Amygdala (tissue), 56 donors: ENCODE measurements around the gene PPEF1.
"Not testable (repeated sequence)": the region's sequence is repeated elsewhere in the genome, so short reads cannot be mapped to it uniquely, and the experiment has no call there.

ENCODE experiments used
- DNase-seq, 56 donors: peaks; one replicate each; lab custom pipeline; 2025; lab: John Stamatoyannopoulos, UW

The PPEF1 gene

DNA sequence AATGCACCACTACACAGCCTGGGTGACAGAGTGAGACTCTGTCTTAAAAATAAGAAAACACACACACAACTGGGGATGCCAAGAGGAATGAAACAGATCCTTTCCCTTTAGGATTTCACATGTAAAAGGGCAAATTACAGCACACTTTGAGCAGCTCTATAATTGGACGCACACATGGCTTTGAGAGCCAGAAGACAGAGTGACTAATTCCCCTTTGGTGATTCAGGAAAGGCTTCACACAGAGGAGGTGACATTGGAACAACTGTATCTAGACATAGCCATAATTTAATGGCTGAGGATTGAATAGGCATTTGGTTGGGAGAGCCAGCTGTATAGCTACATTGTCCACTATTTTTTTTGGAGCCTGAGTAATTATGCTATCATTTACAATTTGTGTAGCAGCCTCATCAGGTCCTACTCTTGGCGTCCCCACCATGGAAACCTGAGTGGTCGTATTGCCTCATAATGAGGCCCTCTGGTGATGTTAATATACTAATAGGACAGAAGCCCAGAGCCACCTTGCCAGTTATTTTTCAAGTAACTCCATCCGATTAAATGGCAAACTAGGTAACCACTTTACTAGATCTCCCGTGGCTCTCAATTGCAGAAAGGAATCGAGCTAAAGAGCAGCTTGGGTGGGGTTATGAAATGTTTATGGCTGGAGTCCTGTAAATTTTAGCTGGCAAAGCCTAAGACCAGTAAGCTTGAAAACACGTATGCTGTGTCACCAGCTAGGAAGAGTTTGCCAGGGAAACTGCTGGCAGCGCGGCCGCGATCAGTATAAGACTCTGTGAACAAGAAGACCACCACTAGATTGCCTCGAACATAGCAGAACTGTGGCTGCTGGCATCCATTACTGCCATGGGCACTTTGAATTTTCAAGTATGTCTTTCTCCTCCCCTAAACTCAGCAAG is 8.5 kb upstream of the PPEF1 start:
- DNase-seq: no peak

DNA sequence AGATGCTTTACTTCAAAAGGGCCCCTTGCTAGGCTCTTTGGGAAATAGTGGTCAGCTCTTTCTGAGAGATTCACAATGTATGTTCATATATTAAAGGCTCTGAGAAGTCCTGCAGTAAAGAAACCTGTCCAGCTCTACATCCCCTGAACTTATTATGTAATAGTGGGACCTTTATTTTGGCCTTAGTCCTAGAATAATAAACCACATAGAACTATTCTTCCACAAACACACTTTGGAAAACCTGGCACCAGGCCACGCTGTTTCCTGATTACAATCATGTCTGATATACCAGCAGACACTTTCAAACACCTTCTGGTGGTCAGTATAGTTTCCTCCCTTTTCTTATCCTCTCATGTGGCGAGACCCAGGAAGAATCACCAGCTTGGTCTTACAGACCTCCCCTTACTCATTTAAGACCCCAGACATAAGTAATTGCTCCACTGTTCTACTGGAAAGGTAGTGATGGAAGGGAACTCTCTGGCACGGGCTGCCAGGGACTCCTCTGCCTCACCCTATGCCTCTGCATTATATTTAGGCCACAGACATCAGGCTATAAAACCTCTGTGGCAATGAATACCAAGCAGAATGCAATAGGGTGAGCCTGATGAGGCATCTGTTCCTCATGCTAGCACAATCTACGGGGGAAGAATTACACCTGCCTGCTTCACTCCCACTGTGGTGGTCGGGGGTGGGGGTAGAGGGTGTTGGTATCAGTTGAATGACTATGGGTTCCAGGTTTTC is 5.7 kb upstream of the PPEF1 start:
- no peak for DNase-seq

DNA sequence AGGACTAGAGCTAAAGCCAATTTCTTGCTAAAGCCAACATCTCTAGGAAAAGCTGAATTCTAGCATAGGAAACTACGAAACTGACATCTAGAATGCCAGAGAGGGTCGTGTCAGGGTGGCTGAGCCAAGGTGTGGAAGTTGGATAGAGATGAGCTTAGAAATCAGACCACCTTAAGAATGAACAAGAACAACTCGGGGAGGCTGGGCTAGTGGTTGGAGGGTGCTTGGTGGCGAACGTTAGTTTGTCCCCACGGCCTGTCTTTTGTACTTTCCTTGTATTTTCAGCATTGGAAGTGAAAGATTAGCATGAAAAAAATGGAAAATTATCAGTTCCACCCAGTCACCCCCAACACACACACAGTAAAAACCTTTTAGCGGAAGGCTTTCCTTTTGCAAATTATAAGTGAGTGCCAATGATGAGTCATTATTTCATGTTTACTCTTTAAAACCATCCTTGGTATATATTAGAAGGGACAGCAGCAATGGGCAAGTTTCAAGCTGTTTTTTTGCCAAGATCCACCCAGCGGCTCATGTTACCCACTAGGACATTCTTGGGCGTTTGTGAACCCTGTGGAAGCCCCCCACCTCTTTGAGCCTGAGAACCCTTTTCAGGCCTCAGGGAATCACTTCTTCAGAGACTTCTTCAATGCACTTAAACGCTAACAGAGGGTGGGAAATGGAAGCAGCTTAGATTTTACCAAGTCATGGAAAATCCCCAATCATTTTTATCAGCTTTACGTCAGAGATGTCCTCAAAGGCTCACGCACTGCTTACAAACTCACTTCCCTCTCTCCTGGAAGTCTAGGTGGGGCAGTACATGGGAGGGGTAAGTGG is 4.9 kb upstream of the PPEF1 start:
- DNase-seq: no peak

DNA sequence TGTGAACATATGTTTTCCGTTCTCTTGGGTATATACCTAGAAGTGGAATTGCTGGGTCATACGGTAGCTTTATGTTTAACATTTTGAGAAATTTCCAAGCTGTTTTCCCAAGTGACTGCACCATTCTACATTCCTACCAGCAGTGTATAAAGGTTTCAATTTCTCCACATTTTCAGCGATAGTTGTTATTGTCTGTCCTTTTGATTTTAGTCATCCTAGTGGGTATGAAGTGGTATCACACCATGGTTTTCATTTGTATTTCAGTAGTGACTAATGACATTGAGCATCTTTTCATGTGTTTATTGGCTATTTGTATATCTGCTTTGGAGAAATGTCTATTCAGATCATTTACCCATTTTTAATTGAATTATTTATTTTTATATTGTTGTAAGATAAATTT is 2.4 kb downstream of the PPEF1 start:
- DNase-seq: no peak

DNA sequence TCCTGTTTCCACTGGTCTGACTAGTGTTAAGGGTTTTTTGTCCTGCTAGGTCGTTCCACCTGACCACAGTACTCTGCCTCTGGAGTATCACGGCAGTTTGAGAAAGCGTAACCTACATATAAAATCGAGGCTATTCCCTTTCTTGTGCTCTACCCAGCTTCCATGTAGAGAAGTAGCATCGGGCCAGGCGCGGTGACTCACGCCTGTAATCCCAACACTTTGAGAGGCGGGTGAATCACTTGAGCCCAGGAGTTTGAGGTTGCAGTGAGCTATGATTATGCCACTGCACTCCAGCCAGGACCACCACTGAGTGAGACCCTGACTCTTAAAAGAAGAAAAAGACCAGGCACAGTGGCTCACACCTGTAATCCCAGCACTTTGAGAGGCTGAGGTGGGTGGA is 7.5 kb downstream of the PPEF1 start:
- DNase-seq: no peak

DNA sequence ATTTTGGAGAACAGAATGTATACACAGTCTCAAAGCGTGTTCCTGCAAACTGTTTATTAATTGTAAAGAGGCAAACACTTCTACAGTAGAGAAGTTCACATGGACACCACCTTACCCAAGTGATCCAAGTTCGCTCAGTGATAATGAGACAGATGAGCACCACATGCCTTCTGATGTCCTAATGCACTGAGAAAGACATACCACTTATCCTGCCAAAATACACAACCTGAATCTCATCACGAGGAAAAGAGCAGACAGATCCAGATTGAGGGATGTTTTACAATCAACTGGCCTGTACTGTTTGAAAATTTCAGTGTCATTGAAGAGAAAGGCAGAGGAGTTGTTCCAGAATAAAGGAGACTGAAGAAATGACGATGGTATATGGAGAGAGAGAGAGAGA is 12.4 kb downstream of the PPEF1 start:
- DNase-seq: no peak

DNA sequence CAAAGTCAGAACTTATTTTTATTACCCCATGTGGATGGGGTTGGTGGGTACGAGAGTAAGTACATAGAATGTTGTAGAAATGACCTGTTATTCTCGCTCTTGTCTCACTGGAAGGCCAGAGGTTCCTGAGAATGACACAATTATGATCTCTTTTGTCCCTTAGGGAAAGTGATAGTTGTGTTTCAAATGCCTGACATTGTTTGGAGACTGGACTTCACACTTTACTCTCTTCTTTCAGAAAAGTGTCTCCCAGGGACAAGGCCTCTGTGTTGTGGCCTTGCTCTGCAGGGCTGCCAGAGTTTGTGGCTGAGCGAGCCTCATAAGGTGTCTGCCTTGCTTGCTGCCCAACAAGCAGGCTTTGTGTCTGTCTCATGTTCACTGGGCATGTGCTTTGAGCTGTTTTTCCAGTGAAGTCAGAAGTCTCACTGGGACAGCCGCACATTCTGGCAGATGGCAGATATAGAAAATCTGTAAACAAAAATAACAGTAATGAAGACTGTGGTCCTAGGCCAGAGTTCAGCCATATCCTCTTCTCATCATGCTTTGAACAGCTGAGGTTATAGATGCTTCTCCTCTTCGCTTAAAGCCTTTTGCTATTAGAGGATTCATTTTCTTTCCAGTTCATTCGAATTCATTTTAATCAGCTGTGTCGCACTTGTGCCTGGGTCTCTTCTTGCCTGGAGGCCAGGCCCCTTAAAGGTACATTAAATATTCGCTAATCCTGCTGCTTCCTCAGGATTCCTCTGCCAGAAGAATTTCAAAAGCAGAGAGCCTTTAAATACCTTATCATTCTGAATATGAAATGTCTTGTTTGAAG is 14.4 kb downstream of the PPEF1 start:
- peak in 17 of 56 donors; percentile 0 to 25 (median 6) for DNase-seq

DNA sequence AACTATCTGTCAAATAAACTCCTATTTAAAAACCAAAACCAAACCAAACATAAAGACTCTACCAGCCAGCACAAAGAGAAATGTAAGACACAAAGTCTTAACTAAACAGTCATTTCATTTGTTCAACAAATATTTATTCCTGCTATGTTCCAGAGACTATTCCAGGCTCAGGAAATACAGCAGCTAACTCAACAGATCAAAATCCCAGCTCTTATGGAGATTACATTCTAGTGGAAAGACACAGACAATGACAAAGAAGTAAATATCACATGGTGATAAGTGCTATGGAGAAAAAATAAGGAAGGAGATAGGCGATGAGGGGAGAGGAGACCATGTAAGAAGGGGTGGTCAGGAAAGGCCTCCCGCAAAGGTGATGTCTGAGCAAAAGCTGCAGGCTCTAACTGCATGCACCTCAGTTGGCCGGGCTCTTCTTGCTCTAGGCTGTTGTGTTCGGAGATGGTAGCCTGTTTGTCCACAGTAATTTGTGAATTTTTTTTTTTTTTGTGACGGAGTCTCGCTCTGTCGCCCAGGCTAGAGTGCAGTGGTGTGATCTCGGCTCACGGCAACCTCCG is 15.1 kb downstream of the PPEF1 start:
- DNase-seq: no peak

DNA sequence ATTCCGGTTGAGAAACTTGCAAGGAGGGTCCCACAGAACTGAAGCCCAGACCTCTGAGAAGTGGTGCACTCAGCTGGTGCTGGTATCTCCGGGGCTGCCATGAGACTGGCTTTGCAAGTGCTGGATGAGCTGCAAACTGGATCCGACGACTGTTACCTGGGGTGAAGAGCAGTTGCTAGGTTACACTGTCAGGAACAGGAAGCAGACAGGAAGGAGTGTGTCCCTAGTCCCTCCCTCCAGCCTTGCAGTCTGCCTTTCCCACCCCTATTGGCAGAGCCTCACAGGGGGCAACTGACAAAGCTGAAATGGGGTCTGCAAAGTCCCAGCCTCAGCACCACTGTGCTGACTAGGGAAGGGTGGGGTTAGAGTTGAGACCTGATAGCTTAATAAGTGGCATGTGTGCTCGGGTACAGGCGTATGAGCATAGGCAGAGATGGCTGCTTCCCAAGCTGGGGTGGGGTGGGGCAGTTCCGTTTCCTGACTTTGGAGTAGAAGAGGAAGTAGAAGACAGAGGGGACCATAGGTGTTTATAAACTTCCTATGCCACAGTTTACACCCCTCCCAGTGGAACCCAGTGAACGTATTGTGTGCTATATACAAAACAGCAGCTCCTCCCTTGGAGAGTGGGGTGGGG is 18.0 kb downstream of the PPEF1 start:
- DNase-seq: no peak

DNA sequence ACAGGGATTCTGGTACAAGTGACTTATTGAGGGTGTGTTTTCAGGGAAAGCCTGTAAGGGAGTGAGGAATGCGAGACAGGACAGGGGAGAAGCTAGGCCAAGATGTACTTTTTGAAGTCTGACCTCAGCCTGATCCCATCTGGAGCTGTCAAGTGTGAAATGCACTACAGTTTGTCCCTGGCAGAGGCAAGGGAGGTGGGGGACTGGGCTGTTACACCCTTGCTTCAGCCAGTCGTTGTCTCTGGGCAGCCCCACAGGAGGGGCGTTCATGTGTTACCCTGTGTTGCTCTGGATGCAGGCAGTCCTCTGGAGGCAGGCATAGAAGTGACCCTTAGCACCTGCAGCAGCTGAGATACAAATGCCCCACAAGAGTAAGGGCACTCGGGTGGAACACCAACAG is 25.8 kb downstream of the PPEF1 start:
- no peak for DNase-seq

DNA sequence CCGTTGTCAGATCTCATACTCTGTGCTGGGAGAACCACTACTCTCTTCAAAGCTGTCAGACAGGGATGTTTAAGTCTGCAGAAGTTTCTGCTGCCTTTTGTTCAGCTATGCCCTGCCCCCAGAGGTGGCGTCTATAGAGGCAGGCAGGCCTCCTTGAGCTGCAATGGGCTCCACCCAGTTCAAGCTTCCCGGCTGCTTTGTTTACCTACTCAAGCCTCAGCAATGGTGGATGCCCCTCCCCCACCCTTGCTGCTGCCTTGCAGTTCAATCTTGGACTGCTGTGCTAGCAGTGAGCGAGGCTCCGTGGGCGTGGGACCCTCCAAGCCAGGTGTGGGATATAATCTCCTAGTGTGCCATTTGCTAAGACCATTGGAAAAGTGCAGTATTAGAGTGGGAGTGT is 32.2 kb downstream of the PPEF1 start:
- not testable (repeated sequence) for DNase-seq

DNA sequence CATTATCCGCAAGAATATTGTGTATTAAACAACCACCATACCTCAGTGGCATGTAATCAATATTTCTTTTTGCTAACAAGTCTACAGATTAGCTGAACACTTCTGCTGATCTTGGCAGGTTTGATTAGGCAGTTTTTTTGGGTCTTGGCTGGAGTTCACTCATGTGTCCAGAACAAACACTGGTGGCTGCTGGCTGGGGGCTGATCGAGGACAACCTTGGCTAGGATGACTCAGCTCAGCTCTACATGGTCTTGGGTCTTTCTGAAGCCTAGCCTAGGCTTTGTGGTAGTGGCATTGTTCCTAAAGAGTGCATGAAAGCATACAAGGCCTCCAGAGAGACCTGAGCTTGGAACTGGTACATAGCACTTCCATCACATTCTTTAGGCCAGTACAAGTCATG is 41.1 kb downstream of the PPEF1 start:
- no peak for DNase-seq

DNA sequence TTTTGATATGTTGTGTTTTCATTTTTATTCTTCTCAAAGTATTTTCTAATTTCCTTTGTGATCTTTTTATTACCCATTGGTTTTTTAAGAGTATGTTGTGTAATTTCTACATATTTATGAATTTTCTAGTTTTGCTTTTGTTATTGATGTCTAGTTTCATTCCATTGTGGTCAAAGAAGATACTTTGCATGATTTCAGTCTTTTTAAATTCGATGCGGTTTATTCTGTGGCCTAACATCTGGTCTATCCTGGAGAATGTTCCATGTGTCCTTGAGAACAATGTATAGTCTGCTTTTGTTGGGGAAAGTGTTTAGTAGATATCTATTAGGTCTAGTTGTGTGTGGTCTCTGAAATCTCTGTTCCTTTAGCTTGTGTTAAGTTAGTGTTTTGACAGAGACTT is 46.2 kb downstream of the PPEF1 start:
- DNase-seq: no peak

DNA sequence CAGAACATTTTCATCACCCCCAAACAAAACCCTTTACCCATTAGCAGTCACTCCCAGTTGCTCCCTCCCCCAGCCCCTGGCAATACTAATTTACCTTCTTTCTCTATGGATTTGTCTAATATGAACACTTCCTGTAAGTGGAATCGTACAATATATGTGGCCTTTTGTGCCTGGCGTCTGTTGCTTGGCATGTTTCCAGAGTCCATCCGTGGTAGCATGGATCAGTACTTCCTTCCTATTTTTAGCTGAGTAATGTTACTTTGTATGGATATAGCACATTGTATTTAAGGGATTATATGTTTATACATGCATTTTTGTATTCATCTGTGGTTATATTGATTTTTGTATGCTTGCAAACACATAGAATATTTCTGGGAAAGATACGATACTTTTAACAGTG is 48.2 kb downstream of the PPEF1 start:
- DNase-seq: no peak

DNA sequence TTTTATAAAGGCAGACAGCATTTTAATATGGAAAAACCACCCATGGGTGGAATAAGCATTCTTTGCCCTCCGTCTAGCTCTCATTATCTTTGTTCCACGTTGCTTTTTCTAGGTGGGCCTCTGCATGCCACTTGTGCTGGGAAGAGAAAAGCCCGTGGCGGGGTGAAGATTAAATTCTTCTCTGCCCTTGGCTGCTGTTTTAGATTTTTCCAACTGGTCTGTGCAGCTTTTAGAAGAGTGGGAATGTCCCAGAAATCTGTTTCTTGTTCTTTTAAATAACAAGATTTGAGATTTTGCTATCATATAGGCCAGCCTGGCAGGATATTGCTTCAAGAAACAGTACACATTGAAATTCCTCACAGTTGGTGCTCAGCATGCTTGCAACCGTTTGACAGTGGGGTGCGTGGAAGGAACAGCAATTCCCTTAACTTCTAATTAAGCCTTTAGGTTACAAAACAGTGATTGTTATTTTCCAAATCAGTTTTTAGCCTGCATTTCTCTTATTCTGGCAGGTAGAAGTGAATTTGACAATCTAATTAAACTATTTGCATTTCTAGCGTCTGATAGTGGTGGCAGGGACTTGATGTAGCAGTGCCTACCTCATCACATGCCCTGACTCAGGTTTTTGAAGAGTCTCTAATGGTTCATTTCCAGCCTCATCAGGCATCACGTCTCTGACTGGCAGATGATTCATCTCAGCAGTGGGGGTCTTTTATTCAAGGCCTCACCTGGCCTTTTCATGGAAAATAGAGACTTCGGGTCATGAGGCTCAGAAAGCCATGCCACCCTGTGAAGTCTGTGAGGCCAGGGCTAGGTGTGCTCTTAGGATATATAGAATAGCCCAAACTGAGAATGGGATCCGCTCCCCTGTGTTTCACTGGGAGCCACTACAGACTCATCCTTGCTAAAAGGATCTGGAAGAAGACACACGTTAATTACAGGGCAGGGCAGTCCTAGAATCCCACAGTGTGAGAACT is 50.8 kb downstream of the PPEF1 start:
- no peak for DNase-seq

DNA sequence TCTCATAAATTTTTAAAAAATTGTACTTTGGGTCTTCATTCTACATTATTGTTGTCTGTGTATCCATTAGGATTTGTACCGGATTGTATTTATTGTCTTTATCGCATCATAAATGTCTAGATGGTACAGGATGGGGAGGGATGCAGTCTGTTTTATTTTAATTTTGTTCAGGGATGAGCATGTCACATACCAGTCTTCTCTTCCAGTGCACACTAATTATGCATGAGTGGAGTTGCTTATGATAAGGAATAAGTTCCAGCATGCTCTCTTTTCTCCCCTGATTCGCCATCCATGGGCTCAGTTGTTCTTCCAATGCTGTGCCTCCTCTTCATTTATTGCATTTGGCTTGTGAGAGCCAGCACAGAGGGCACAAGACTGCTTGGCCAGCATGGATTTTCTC is 54.3 kb downstream of the PPEF1 start:
- no peak for DNase-seq

DNA sequence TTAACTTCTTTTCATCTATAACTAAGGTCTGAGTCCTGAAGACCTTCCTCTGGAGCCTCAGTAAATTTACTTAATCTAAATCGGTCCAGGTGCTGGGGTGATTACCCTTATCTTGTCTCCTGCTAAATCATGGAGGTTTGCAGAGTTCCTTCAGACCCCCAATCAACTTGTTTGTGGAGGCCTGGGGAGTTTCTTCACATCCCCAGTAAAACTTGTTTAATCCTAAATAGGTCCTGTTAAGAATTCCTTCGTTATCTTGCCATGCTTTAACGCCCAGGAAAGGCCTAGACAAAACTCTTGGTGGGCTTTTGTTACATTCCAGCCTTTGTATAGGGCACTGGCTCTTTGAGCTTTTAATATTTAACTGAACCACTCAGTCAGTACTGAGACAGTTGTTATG is 55.7 kb downstream of the PPEF1 start:
- DNase-seq: not testable (repeated sequence)

DNA sequence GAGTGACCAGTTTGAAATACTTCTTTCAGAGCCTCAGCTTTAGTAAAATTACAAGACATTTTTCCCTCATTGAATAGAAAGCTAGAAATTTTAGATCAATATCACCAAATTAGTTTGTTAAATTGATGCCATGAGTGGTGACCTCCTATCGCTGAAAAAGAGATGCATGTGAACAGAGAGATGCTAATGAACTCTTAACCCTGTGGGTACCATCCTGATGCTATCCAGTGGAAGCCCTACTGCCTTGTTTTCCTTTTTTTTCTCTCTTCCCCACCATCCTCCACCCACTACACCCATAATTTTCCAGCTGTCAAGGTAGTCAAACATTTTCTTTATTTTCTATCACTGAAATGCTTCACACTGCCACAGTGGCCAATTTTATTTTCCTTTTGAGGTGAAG is 61.9 kb downstream of the PPEF1 start:
- DNase-seq: no peak
